ENCODE data around the gene SLC38A8.

SLC38A8 gene

DNA sequence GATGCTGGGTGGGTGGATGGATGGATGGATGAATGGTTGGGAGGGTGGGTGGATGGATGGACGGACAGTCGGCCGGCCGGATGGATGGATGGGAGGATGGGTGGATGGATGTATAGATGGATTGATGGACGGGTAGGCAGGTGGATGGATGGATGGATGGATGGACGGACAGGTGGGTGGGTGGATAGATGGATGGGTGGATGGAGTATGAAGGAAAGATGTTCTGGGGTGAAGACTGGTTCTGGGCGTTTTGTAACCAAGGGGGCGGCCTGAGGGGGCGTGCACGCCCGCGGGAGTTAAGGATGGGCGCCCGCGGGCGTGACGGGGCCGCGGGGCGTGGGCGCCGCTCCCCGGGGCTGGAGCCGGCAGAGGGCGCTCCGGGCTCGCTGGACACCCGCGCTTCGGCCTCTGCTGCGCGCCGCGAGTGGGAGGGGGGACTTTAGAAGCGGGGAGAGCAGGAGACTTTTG is 74.7 kb downstream of the SLC38A8 start, which contains the start of gene NECAB2:
NECAB2 (plus strand) TSS at position 407 of the 468 bp plus-strand sequence. CDS start 405 bp downstream, outside the sequence.
- DNase-seq = peak; percentile 0

DNA sequence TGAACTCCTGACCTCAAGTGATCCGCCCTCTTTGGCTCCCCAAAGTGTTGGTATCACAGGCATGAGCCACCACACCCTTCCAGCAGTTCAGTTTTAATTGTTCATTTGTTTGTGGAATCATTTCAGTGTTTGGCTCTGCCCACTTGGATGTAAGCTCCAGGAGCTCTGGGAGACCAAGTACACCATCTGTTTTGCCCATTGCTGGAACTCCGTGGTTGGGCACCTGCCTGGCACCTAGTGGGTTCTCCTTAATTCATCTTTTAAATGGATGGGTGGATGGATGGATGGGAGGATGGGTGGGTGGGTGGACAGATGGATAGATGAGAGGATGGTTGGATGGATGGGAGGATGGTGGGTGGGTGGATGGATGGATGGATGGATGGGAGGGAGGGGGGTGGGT is 75.5 kb downstream of the SLC38A8 start:
- DNase-seq = no peak

DNA sequence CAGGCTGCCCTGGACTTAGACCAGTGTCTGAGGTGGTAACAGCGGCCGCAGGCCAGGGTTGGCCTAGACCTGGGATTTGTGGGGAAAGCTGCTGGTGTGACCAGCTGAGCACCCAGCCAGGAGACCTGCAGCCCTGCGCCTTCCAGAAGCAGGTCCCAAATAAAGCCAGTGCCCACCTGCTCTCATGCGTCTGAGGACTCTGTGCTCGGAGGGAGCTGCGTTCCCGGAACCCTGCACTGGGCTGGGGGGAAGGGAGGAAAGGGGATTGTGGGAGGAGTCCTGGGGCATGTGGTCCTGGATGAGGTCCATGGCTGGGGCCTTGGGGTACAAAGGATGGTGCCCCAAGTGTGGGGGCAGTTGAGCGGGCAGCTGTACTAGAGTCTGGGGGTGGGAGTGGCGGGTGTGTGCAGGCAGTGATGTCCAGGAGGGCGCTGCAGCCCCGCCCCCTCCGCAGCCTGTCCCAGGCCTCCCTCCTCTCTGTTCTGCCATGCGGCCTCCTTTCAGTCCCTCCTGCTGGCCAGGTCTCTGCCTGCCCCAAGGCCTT is 76.4 kb downstream of the SLC38A8 start:
- DNase-seq = no peak

DNA sequence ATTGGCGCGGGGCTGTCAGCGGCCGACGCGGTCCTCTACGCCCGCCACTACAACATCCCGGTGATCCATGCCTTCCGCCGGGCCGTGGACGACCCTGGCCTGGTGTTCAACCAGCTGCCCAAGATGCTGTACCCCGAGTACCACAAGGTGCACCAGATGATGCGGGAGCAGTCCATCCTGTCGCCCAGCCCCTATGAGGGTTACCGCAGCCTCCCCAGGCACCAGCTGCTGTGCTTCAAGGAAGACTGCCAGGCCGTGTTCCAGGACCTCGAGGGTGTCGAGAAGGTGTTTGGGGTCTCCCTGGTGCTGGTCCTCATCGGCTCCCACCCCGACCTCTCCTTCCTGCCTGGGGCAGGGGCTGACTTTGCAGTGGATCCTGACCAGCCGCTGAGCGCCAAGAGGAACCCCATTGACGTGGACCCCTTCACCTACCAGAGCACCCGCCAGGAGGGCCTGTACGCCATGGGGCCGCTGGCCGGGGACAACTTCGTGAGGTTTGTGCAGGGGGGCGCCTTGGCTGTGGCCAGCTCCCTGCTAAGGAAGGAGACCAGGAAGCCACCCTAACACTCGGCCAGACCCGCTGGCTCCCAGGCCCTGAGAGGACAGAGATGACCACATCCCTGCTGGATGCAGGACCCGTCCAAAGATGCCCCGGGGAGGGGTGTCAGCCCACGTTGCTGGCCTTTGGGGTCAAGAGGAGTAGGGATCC is 77.0 kb downstream of the SLC38A8 start:
- no peak for DNase-seq

DNA sequence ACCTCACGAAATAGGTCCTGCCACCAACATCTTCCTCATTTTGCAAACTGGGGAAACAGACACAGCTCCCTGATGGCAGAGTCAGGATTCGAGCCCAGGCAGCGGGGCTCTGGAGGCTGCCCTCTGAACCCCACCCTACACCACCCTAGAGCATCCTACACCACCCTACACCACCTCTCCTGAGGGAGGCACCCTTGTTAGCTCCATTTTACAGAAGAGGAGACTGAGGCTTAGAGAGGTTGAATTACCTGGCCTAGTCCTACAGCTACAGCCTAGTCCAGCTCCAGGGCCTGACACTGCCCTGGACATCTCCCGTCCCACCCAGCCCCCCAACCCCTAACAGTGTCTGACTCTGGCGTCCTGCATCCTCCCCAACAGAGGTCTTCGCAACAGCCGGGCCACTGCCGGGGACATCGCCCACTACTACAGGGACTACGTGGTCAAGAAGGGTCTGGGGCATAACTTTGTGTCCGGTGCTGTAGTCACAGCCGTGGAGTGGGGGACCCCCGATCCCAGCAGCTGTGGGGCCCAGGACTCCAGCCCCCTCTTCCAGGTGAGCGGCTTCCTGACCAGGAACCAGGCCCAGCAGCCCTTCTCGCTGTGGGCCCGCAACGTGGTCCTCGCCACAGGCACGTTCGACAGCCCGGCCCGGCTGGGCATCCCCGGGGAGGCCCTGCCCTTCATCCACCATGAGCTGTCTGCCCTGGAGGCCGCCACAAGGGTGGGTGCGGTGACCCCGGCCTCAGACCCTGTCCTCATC is 77.7 kb downstream of the SLC38A8 start:
- DNase-seq = no peak

DNA sequence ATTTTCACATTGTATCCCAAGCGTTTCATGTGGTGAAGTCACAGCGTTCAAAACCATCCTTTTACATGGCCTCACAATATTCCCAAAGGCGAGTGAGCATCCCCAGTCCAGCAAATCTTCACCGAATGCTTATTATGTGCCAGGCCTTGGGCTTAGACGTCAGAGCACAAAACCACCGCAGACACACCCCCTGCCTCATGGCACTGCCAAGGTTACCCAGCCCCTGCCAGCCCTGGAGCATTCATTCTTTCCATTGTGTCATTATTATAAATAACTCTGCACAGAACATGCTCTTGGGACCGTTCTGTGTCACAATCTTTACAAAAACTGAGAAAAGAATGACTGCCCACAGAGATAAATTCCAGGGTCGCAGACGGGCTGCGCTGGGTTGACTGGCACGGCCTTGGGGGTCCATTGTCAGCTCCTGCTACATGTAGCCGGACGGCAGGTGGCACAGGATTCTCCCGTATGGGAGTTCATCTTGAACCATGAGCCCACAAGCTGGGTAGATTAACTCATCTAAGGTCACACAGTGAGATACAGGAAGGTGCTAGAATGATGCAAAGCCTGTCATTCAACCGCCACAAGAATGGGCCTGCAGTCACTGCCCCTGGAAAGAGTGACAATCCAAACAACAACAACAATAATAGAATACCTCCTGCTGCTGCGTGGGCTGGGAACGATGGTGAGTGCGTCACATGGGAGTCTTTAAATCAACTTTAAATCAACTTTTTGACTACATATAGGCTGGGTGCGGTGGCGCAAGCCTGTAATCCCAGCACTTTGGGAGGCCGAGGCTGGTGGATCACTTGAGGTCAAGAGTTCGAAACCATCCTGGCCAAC is 79.1 kb downstream of the SLC38A8 start:
- DNase-seq = no peak

DNA sequence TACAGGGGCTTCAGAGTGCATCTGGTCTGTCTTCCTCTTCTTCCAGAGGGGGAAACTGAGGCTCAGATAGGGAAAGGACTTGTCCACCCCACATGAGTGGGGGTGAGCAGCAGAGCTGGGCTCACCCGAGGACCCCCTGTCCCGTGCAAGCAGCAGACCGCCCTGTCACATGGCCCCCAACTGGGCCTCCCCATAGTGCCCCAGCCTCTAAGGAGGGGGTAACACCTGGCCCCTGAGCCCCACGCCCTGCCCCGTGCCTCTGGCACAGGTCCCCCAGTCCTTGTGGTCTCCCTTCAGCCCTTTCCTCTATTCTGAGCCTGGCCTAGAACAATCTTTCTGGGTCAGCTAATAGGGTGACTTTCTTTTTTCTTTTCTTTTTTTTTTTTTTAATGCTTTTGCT is 81.0 kb downstream of the SLC38A8 start:
- DNase-seq = no peak

DNA sequence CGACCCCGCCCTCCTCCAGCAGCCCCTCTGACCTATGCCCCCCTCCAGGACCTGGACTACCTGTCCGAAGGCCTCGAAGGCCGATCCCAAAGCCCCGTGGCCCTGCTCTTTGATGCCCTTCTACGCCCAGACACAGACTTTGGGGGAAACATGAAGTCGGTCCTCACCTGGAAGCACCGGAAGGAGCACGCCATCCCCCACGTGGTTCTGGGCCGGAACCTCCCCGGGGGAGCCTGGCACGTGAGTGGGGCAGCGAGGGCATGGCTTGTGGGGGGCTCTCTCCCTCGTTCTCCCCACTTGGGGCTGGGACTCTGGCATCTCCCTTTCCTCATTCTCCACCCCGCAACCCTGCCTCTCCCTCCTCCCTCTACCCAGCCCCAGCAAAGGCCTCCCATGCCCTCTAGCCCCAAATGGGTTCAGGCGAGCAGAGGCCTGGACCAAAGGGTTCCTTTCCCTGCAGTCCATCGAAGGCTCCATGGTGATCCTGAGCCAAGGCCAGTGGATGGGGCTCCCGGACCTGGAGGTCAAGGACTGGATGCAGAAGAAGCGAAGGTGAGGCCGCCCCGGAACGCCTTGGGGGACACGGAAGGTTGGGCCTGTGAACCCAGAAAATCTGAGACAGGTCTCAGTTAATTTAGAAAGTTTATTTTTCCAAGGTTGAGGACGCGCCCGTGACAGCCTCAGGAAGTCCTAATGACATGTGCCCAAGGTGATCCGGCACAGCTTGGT is 81.9 kb downstream of the SLC38A8 start:
- DNase-seq = no peak

All from NCI-H1105 treated with DMSO at 0.1 percent for 48 hours (cell line).